Lower lobe of right lung (tissue), 2 donors: Measurements from ENCODE around the gene FOXL2NB. TPM values are rescaled to one million over a fixed set of nuclear protein-coding genes. Genes with fewer than 3 reads are reported as not detected.
A peak's percentile ranks its signal among the peaks of the same experiment; 100 is the strongest.

Experiments
- ATAC-seq, 2 donors: fragments of 200-7000 bp; cut with Tn5 transposase; one replicate each; pipeline ENCODE4 v1.9.1; 2020 to 2022; ENCODE audit warnings: mild to moderate bottlenecking in 2 of 2, moderate library complexity in 2 of 2
- DNase-seq: peaks from one replicate; pipeline ENCODE4 v3.0.0-alpha.2; 2020
- H3K27ac ChIP-seq: fragments of 200-600 bp; one replicate; pipeline ENCODE4 v1.8.0; 2022
- H3K27me3 ChIP-seq: fragments of 200-600 bp; one replicate; pipeline ENCODE4 v1.8.0; 2022; ENCODE audit warnings: low read depth
- H3K36me3 ChIP-seq: fragments of 200-600 bp; one replicate; pipeline ENCODE4 v1.8.0; 2022; ENCODE audit warnings: mild to moderate bottlenecking
- H3K4me1 ChIP-seq: fragments of 200-600 bp; one replicate; pipeline ENCODE4 v1.8.0; 2022
- H3K4me3 ChIP-seq: fragments of 200-600 bp; one replicate; pipeline ENCODE4 v1.8.0; 2022; ENCODE audit warnings: mild to moderate bottlenecking
- H3K9me3 ChIP-seq: fragments of 200-600 bp; one replicate; pipeline ENCODE4 v1.8.0; 2022
- intact Hi-C: fragments of 100-400 bp; cut with DNase I; formaldehyde crosslinking; loops from one replicate; pipeline ENCODE4 v1.11.0; 2022
- long read RNA-seq: library from polyadenylated mRNA; unstranded; transcript quantifications from one replicate; pipeline ENCODE4 v2.0.0, GENCODE V29; 2021
- total RNA-seq: library from RNA; stranded (reverse); fragmentation: NEBNext Ultra II Directional; extraction: Animal tissue kit (Norgen Biotek cat#: 25700); gene quantifications from one replicate; pipeline ENCODE4 v1.2.1, GENCODE V29; 2021
- TF ChIP-seq, protein P1 (sequence below): fragments of 200-600 bp; IDR thresholded peaks from one replicate; pipeline ENCODE4 v1.8.0; 2022; ENCODE audit warnings: antibody characterized with exemption, mild to moderate bottlenecking
- donor health status: DM: no; HTN: yes; CAD: no; lungs with severe emphysema.

FOXL2NB gene
- not detected for total RNA-seq
- long read RNA-seq, result 0 reads

DNA sequence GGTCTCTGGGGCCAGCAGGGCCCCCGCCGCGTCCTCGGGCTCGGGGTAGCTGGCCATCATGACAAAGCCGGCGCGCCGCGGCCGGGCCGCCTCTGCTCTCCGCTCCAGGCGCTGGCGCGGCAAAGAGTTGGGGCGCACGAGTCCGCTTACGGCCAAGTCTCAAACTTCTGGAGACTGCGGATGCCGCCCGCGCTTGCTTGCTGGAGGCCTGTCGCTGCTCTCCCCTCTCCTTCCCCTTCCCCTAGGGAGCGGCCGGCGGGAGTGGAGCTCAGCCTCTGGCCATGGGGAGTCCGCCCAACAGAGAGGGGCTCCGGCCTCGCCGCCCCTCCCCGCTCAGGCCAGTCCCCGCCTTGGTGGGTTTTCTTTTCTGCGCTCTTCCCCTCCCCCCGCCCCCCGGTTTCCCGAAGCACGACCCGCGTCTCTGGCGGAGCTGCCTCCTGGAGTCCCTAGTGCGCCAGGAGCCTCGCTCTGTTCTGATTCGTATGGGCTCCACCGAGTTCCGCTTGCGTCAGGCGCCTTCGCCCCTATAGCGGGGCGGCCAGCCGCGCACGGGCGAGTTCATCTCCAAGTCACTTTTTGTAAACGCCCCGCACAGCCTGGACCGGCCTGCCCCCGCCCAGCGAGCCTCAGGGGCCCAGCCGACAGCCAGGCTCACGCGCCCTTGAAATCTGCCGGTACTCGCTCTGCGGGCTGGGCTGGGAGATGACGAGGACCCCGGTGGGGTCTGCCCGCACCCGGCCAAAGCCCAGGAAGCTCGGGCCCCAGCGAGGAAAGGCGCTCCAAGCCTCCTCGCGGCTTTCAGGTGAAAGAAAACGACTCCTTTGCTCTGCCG, at the start of gene FOXL2NB, which contains the start of gene FOXL2:
Gene FOXL2NB, plus strand, starts transcription at position 555 of the 832 bp plus-strand sequence. Its CDS starts 148 bp downstream, at position 703.
Gene FOXL2, minus strand, starts transcription at position 475 of the 832 bp plus-strand sequence. Its CDS starts 415 bp downstream, at position 60.
- Histone ChIP-seq H3K4me1 (peaks cover 46% of the 10 kb centered on the region), H3K27me3 (peaks cover 98% of the 10 kb centered on the region), H3K4me3 (peak within 1 kb of the TSS; percentile 41), H3K27ac (no peak within 1 kb of the TSS), H3K36me3 (no peaks in the 10 kb centered on the region), H3K9me3 (no peaks in the 10 kb centered on the region)
- ATAC-seq, result peak; percentile 31 to 33
- no peak for DNase-seq
- intact Hi-C loops, result no loop called here
- TF ChIP-seq, protein P1, sequence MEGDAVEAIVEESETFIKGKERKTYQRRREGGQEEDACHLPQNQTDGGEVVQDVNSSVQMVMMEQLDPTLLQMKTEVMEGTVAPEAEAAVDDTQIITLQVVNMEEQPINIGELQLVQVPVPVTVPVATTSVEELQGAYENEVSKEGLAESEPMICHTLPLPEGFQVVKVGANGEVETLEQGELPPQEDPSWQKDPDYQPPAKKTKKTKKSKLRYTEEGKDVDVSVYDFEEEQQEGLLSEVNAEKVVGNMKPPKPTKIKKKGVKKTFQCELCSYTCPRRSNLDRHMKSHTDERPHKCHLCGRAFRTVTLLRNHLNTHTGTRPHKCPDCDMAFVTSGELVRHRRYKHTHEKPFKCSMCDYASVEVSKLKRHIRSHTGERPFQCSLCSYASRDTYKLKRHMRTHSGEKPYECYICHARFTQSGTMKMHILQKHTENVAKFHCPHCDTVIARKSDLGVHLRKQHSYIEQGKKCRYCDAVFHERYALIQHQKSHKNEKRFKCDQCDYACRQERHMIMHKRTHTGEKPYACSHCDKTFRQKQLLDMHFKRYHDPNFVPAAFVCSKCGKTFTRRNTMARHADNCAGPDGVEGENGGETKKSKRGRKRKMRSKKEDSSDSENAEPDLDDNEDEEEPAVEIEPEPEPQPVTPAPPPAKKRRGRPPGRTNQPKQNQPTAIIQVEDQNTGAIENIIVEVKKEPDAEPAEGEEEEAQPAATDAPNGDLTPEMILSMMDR, result no peak

DNA sequence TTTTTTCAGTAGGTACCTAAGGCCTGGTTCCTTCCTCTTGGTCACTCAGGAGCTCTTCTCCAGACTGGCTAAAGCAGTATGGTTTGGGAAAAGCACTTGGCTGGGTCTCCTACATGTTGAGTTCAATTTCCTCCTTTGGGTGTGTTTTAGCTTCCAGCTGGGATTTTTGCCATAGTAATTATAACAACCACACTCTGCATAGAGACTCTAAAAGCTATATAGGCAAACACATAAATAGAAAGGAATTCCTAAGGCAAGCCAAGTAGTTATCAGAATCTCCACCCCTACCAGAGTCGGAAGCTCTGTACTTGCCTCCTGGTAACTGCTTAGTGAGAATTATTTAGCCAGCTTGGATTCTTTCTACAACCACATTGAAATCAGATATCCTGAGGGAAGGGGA, 48.7 kb upstream of the FOXL2NB start:
- DNase-seq, result no peak
- peak; percentile 26 to 46 for ATAC-seq
- Histone ChIP-seq H3K9me3 (no peaks in the 10 kb centered on the region), H3K36me3 (no peaks in the 10 kb centered on the region), H3K27ac (no peak overlapping the region), H3K4me3 (no peak overlapping the region), H3K27me3 (no peaks in the 10 kb centered on the region), H3K4me1 (no peaks in the 10 kb centered on the region)
- intact Hi-C loops, result no loop called here
- TF ChIP-seq, protein P1, result no peak

DNA sequence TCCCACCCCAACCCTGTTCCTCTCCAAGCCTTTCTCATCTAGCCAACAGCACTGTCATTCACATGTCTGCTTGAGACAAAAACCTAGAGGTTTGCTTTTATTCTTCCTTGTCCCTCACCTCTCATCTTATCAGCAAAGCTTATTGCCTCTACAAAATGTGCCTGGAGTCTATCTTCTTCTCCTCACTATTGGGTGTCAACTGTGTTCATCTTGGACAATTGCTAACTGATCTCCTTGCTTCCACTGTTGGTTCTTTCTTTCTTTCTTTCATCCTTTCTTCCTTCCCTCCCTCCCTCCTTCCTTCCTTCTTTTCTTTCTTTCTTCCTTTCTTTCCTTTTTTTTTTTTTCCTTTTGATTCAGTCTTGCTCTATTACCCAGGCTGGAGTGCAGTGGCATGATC, 48.3 kb upstream of the FOXL2NB start:
- Histone ChIP-seq H3K36me3 (no peaks in the 10 kb centered on the region), H3K4me3 (no peak overlapping the region), H3K9me3 (no peaks in the 10 kb centered on the region), H3K4me1 (no peaks in the 10 kb centered on the region), H3K27ac (no peak overlapping the region), H3K27me3 (no peaks in the 10 kb centered on the region)
- TF ChIP-seq, protein P1, result no peak
- DNase-seq, result no peak
- no peak for ATAC-seq
- intact Hi-C loops, result no loop called here

DNA sequence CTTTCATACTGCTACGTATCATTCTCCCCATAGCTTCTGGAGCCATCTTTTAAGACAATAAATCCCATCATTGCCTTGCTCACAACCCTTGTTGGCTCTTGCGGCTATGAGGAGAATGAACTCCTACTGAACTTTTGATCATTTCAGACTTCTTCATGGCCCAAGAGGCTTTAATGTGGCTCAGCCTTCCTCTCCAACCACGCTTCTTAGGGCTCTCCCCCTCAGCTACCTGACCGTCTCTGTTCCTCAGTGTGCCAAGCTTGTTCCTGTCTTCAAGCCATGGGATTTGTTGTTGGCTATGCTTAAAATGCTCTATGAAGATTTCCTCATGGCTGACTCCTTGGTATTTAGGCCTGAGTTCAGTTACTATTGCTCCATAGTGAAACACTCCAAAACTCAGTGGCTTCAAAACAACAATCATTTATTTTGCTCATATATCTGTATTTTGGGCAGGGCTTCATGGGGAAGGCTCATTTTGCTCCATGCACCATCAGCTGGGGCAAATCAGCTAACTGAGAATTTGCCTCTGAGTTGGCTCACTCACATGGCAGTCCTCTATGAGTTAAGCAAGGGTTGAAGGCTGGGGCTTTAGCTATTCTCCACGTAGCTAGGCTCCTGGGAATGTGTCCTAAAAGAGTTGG, 47.5 kb upstream of the FOXL2NB start:
- intact Hi-C loops, result no loop called here
- ATAC-seq, result no peak
- no peaks in the 10 kb centered on the region for H3K27me3 ChIP-seq
- H3K4me3 ChIP-seq, result no peak overlapping the region
- DNase-seq, result no peak
- no peak overlapping the region for H3K27ac ChIP-seq
- no peaks in the 10 kb centered on the region for H3K36me3 ChIP-seq
- no peaks in the 10 kb centered on the region for H3K4me1 ChIP-seq
- TF ChIP-seq, protein P1, result no peak
- no peaks in the 10 kb centered on the region for H3K9me3 ChIP-seq

DNA sequence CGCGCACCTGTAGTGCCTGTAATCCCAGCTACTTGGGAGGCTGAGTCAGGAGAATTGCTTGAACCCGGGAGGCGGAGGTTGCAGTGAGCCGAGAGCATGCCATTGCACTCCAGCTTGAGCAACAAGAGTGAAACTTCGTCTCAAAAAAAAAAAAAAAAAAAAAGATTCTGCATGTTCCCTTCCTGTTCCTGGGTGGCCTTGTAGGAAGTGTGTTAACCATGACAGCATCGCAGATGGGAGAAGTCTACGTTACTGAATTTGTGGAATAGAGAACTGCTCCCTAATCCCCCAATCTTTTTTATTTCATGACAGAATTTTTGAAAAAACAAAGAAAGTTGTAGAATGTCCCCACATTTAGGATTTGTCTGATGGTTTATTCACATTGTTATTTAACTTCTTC, 45.5 kb upstream of the FOXL2NB start:
- Histone ChIP-seq H3K4me1 (no peaks in the 10 kb centered on the region), H3K9me3 (no peaks in the 10 kb centered on the region), H3K4me3 (no peak overlapping the region), H3K36me3 (no peaks in the 10 kb centered on the region), H3K27ac (no peak overlapping the region), H3K27me3 (no peaks in the 10 kb centered on the region)
- TF ChIP-seq, protein P1, result no peak
- DNase-seq, result no peak
- intact Hi-C loops, result no loop called here
- ATAC-seq, result peak; percentile 45 to 62
